MM.1S (cell line): ENCODE results near the gene ITPA.

Experiments
- CTCF ChIP-seq: fragments of 300-600 bp; sonication (generic); IDR thresholded peaks from 2 replicates; pipeline ENCODE4 v1.5.1; 2016; ENCODE audit warnings: antibody characterized with exemption, low read length, mixed read lengths
- EZH2phosphoT487 ChIP-seq: fragments of 300-600 bp; sonication (generic); IDR thresholded peaks from 2 replicates; pipeline ENCODE4 v1.6.1; 2018; ENCODE audit warnings: antibody characterized with exemption, low read length

DNA sequence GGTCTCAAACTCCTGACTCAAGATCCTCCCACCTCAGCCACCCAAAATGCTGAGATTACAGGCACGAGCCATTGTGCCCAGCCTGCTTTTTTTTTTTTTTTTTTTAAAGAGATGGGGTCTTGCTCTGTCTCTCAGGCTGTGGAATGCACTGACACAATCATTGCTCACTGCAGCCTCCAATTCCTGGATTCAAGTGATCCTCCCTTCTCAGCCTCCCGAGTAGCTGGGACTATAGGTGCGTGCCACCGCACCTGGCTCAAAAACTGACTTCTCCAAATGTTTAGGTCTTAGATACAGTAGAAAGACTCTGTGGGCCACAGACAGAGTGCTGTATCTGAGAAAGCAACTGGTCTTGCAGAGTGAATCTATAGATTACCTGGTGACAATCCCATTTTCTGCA, 60.8 kb downstream of the ITPA start:
- TF ChIP-seq CTCF (no peak), EZH2phosphoT487 (no peak)
